Inflammatory macrophage treated with lipopolysaccharide for 4 hours (primary cell): ENCODE results near the gene CALN1.
"Not testable (repeated sequence)": the region's sequence is repeated elsewhere in the genome, so short reads cannot be mapped to it uniquely, and the experiment has no call there.

ENCODE experiments used
- DNase-seq: peaks from one replicate; pipeline ENCODE4 v3.0.0-alpha.2; 2020

The CALN1 gene

GRCh38 chr7:71846160-71846559 is 566.0 kb downstream of the CALN1 start:
- no peak for DNase-seq

- DNase-seq: no peak
Observed at GRCh38 chr7:71843676-71844075, 568.5 kb downstream of the CALN1 start.

- DNase-seq: no peak
Observed at GRCh38 chr7:71842786-71843185, 569.4 kb downstream of the CALN1 start.

GRCh38 chr7:71842381-71842780 is 569.8 kb downstream of the CALN1 start:
- no peak for DNase-seq

GRCh38 chr7:71835056-71835455 is 577.1 kb downstream of the CALN1 start:
- no peak for DNase-seq

- DNase-seq: no peak
Observed at GRCh38 chr7:71829515-71829914, 582.6 kb downstream of the CALN1 start.

- no peak for DNase-seq
Observed at GRCh38 chr7:71828361-71828760, 583.8 kb downstream of the CALN1 start.

GRCh38 chr7:71826141-71826540 is 586.0 kb downstream of the CALN1 start:
- no peak for DNase-seq

- no peak for DNase-seq
Observed at GRCh38 chr7:71824006-71824760, 588.0 kb downstream of the CALN1 start.

GRCh38 chr7:71822406-71822805 is 589.7 kb downstream of the CALN1 start:
- not testable (repeated sequence) for DNase-seq

GRCh38 chr7:71817916-71818315 is 594.2 kb downstream of the CALN1 start:
- DNase-seq: no peak

- no peak for DNase-seq
Observed at GRCh38 chr7:71808115-71808514, 604.0 kb downstream of the CALN1 start.

GRCh38 chr7:71804256-71804655 is 607.9 kb downstream of the CALN1 start:
- no peak for DNase-seq

GRCh38 chr7:71801976-71802375 is 610.2 kb downstream of the CALN1 start:
- no peak for DNase-seq

GRCh38 chr7:71800321-71800720 is 611.8 kb downstream of the CALN1 start:
- no peak for DNase-seq

- DNase-seq: no peak
Observed at GRCh38 chr7:71795410-71795809, 616.7 kb downstream of the CALN1 start.

- no peak for DNase-seq
Observed at GRCh38 chr7:71793251-71793650, 618.9 kb downstream of the CALN1 start.

- no peak for DNase-seq
Observed at GRCh38 chr7:71787513-71787912, 624.6 kb downstream of the CALN1 start.

- no peak for DNase-seq
Observed at GRCh38 chr7:71785216-71785615, 626.9 kb downstream of the CALN1 start.

- DNase-seq: no peak
Observed at GRCh38 chr7:71784781-71785180, 627.4 kb downstream of the CALN1 start.

GRCh38 chr7:71784180-71784579 is 628.0 kb downstream of the CALN1 start:
- no peak for DNase-seq

GRCh38 chr7:71783779-71784178 is 628.4 kb downstream of the CALN1 start:
- no peak for DNase-seq

GRCh38 chr7:71782051-71782450 is 630.1 kb downstream of the CALN1 start:
- DNase-seq: no peak

- DNase-seq: no peak
Observed at GRCh38 chr7:71780282-71780681, 631.9 kb downstream of the CALN1 start.

- no peak for DNase-seq
Observed at GRCh38 chr7:71777278-71777677, 634.9 kb downstream of the CALN1 start.
